Activated CD8-positive, alpha-beta memory T cell treated with anti-CD3 and anti-CD28 coated beads, Interleukin-2, amount 50 U/mL, for 1 hour (primary cell): ENCODE results near the gene GPHB5.
"Not testable (repeated sequence)": the region's sequence is repeated elsewhere in the genome, so short reads cannot be mapped to it uniquely, and the experiment has no call there.

Source experiments
- DNase-seq: peaks from one replicate; pipeline ENCODE4 v3.0.0-alpha.2; 2020; ENCODE audit errors: extremely low read depth

GPHB5 gene

GRCh38 chr14:63318835-63319234, at the start of gene GPHB5:
Gene GPHB5, minus strand, starts transcription at chr14:63318935. Its CDS starts 1,086 bp downstream, at chr14:63317849.
- no peak for DNase-seq

- no peak for DNase-seq
These were observed 49.1 kb upstream of the GPHB5 start for GRCh38 chr14:63367742-63368364.

- DNase-seq, result no peak
These were observed 43.7 kb upstream of the GPHB5 start for GRCh38 chr14:63362389-63362819.

DNA sequence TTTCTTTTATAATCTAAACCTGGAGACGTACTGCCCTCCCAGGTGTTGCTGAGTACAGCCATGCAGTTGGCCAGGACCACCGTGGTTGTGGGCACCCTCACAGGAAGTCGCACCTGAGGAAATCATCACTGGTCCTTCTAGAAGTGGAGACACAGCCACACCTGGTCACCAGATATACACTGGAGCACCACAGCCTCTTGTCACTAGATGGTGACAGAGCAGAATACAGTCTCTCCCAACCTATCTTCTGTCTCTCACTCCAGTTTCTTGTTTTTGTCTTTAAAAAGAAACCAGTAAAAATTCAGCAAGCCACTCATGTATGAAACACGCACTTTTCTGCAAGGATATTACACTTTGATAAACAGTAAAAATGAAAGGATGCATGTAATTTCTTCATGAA, 43.1 kb upstream of the GPHB5 start:
- no peak for DNase-seq

DNA sequence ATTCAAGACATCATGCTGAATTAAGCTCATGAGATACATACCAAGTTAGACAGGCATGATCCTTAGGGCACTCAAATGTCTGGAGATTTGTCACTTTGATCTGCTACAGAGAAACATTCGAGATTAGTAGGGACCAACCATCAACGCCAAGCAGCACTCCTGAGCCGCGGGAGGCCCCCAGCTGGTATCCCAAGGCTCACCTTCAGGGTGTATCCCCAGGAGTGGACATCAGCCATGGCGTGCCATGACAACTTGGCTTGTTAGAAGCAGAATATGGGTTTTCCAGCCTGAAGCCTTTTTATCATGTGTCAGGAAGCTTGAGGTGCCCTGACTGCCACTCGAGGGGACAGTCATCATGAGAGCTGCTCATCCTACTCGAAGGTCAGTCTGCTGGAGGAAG, 39.1 kb upstream of the GPHB5 start:
- no peak for DNase-seq

GRCh38 chr14:63345826-63346225, 27.1 kb upstream of the GPHB5 start:
- no peak for DNase-seq

GRCh38 chr14:63344336-63344735, 25.6 kb upstream of the GPHB5 start:
- no peak for DNase-seq

DNA sequence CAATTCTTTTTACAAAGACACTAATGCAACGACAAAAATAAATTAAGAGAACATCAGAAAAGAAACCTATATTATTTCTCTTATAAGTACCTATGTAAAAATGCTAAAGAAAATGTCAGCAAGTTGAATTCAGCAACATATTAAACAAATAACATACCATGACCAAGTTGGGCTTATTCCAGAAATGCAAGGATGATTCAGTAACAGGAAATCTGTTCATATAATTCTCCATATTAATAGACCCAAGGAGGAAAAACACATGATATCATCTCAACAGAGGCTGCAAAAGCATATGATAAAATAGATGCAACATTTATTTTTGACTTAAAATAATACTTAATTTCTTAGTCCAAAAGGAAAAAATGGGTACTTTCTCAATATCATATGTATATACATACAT, 25.1 kb upstream of the GPHB5 start:
- no peak for DNase-seq

DNA sequence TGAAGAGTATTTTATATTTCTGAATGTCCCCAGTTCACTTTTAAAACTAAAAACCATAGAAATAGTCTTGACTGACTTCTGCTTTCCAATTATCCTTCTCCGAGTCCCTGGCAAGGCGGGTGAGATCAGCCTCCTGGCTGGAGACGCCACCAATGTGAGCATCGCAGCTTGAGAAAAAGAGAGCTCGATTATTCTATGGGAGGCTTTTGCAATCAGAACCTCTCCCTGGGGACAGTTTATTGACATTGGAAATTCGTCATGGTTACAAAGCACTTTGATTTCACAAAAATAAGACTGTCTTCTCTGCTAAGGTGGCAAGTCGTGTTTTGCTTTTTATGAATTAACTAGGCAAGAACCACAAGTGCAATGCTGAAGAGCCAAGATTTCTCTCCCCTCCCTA, 23.6 kb upstream of the GPHB5 start:
- DNase-seq, result no peak

GRCh38 chr14:63328787-63329737, 10.3 kb upstream of the GPHB5 start:
- no peak for DNase-seq

DNA sequence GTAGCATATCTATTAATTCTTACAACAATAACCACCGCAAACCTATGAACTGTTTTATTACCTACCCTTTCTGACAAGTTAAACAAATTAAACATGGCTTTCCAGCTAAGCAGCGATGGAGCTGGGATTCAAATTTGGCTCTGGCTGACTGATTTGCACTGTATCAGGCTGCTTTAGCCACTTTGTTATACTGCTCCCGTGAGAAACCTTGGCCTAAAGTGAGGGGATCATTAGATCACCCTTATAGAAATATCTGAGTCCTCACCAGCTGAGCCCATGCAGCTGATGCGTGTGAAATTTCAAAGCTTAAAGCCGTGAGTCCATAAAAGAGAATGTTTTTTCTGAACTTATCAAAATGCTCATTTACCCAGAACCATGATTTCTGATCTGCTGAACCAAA, 8.1 kb upstream of the GPHB5 start:
- DNase-seq, result no peak

DNA sequence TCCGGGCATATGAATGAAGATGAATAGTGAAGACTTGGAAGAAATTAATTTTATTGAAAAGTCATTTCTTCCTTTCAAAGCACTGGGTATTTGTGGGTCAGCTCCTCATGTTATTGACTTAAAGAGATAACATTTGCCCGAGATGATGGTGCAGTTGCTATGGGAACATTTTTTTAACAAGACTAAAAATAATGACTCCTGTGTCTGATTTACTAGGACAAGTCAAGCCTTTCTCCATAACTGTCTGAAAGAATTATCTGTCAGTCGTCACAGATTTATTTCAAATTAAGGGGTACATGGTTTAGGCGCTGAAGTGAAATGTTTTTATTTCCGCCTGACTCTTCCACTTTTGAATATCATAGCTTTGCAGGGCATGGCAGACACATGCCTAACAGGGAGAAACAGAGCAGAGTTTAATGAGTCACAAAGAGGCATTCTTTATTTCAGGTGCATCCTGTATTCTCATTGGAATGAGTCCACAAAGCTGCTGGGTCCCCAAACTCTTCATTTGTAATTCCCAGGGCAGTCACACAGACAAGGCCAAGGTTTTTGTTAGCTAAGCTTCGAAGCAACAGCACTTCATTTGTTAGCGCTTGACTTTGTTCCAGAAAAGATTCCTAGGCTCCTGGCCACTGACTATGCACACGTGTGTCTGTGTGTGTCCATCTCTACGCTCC, 4.3 kb upstream of the GPHB5 start:
- no peak for DNase-seq

- no peak for DNase-seq
These were observed 3.7 kb upstream of the GPHB5 start for GRCh38 chr14:63322472-63322871.

GRCh38 chr14:63308723-63309317, 9.9 kb downstream of the GPHB5 start:
- DNase-seq, result no peak

- DNase-seq, result not testable (repeated sequence)
These were observed 14.3 kb downstream of the GPHB5 start for GRCh38 chr14:63304429-63304828.

DNA sequence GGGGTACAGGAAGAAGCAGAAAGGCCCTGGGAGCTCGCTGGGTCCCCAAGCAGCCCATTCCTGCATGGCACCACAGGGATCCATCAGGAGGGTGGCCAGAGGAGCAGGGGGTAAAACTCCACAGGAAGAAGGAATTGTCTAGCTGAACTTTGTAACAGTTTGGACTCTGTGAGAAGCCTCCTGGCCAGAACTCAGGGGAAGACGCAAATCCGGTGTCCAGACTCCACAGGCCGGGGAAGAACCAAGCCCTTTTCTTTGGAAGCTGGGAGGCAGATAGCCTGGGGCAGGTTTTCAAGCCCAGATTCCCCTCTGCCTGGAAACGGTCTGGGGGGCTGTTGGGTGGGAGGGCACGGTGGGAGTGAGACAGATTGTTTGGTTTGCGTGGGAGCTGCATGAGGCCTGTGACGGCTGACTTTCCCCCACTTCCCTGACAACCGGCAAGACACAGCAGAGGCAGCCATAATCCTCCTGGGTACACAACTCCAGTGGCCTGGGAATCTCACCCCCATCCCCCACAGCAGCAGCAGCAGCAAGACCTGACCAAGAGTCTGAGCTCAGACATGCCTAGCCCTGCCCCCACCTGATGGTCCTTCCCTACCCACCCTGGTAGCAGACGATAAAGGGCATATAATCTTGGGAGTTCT, 16.7 kb downstream of the GPHB5 start:
- no peak for DNase-seq

GRCh38 chr14:63300854-63301253, 17.9 kb downstream of the GPHB5 start:
- no peak for DNase-seq

GRCh38 chr14:63299351-63300110, 19.2 kb downstream of the GPHB5 start:
- no peak for DNase-seq

GRCh38 chr14:63297372-63298063, 21.2 kb downstream of the GPHB5 start:
- no peak for DNase-seq

DNA sequence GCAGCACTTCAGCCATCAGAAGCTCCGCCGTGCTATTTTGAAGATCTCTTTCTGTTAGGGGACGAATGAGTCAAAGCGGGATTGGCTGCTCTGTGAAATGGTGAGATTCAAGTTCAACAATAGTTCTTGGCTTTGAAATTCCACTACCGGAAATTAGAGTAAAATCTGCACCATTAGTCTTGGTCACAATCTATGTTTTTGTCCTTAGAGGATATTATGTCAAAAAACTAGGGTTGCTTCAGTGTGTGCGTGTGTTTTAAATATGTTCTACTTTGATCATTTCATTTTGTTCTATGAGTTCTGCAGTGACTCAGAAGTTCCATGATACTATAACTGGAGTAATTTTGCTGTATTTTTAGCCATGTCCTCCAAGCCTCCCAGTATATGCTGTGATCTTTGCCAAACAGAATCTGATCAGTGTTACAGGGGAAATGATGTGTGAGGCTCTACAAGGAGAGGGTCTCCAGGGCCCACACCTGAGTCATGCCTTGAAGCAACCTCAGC, 22.6 kb downstream of the GPHB5 start:
- DNase-seq, result no peak
